ENCODE data around the gene DYNC2LI1. TPM values are rescaled to one million over a fixed set of nuclear protein-coding genes. Genes with fewer than 3 reads are reported as not detected.
A peak's percentile ranks its signal among the peaks of the same experiment; 100 is the strongest.

Gene DYNC2LI1
- total and polyA plus RNA-seq, 8 donors = 3.8 to 22.7 (median 9.3) TPM

- intact Hi-C loops (cut with DNase I) = no loop called here
- Histone ChIP-seq H3K4me1 (no peaks in the 10 kb centered on the region), H3K36me3 (no peaks in the 10 kb centered on the region), H3K27me3 (no peaks in the 10 kb centered on the region), H3K9me3 (no peaks in the 10 kb centered on the region), H3K27ac (no peak overlapping the region), H3K4me3 (no peak overlapping the region)
- ATAC-seq (no peak), DNase-seq (no peak), FAIRE-seq (no peak)
- no peak for TF ChIP-seq CTCF (IDR thresholded peaks at IDR 0.05)
- 56 to 78% methylated on average over 2 of the region's 2 CpGs for WGBS, 2 donors
Observed at GRCh38 chr2:43738257-43738656, 35.6 kb upstream of the DYNC2LI1 start.

DNA sequence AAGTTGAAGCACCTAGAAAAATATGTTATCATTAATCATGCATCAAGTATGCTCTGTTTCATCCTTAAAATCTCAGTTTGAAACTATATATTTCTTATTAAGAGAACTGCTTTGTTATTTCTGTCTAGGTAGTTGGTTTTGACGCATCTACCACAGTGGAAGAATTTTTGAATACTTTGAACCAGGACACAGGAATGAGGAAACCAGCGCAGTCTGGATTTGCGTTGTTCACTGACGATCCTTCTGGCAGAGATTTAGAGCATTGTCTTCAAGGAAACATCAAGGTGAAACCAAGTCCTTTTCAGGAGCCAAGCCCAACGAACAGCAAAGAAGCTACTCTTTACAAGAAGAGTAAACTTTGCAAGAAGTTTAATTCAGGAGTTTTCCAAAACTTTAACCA, 30.1 kb upstream of the DYNC2LI1 start:
- Histone ChIP-seq H3K9me3 (no peaks in the 10 kb centered on the region), H3K27ac (no peak overlapping the region), H3K4me1 (peaks cover 0 to 3% (median 0%) of the 10 kb centered on the region in 3 donors), H3K36me3 (no peaks in the 10 kb centered on the region), H3K4me3 (no peak overlapping the region), H3K27me3 (no peaks in the 10 kb centered on the region)
- DNase-seq = no peak
- no peak for TF ChIP-seq CTCF (IDR thresholded peaks at IDR 0.05)
- intact Hi-C loops (cut with DNase I) = no loop called here
- FAIRE-seq = no peak
- 74 to 77% methylated on average over 5 of the region's 5 CpGs for WGBS, 2 donors
- no peak for ATAC-seq

DNA sequence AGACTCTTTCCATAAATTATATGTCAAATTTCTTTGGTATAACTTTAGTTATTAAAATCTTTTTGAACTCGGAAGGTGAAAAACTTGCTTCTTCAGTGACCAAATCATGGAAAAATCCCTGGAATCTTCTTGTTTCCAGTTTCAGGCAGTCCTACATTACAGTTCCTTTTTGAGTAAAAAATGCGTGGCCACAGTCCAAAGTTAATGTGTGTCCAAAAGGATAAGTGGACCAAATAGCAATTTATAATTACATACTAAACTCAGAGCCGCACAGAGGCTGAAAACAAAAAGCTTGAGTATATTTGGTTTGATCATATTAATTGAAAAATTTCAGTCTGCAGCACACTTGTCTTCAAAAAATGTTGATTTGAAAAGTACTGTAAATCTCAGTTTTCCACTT, 28.4 kb upstream of the DYNC2LI1 start:
- ATAC-seq (peak in 3 of 4 donors; percentile 25 to 49 (median 44)), FAIRE-seq (no peak), DNase-seq (no peak)

DNA sequence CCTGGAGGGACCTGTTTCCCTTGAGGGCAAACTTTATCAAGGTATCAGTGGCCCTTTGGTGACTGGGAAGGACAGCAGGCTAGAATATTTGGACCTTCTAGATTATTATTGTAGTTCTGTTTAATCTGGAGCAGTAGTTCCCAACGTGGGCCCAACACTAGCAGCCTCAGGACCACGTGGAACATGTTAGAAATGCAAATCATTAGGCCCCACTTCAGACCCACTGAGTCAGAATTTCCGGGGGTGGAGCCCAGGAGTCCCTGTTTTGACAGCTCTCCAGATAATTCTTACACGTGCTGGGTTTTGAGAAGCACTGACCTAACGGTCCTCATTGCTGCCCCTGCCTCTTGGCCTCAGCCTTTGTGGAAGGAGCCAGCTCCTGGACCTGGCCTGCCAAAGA, 25.5 kb upstream of the DYNC2LI1 start:
- FAIRE-seq = no peak
- DNase-seq = no peak
- Histone ChIP-seq H3K36me3 (no peaks in the 10 kb centered on the region), H3K27ac (no peak overlapping the region), H3K9me3 (no peaks in the 10 kb centered on the region), H3K4me1 (peaks cover 0 to 3% (median 0%) of the 10 kb centered on the region in 3 donors), H3K27me3 (no peaks in the 10 kb centered on the region), H3K4me3 (no peak overlapping the region)
- 68 to 72% methylated on average over 5 of the region's 5 CpGs for WGBS, 2 donors
- no peak for ATAC-seq
- intact Hi-C loops (cut with DNase I) = no loop called here
- no peak for TF ChIP-seq CTCF (IDR thresholded peaks at IDR 0.05)

More for the DNA sequence above, 28.4 kb upstream of the DYNC2LI1 start:
- Histone ChIP-seq H3K9me3 (no peaks in the 10 kb centered on the region), H3K27ac (peak overlapping the region in 2 of 4 donors; percentile 30 to 53), H3K36me3 (no peaks in the 10 kb centered on the region), H3K4me3 (no peak overlapping the region), H3K4me1 (peaks cover 0 to 3% (median 0%) of the 10 kb centered on the region in 3 donors), H3K27me3 (no peaks in the 10 kb centered on the region)
- no peak for TF ChIP-seq CTCF (IDR thresholded peaks at IDR 0.05)
- intact Hi-C loops (cut with DNase I) = no loop called here
- whole genome bisulfite sequencing, 2 donors = 57 to 70% methylated on average over 3 of the region's 3 CpGs

DNA sequence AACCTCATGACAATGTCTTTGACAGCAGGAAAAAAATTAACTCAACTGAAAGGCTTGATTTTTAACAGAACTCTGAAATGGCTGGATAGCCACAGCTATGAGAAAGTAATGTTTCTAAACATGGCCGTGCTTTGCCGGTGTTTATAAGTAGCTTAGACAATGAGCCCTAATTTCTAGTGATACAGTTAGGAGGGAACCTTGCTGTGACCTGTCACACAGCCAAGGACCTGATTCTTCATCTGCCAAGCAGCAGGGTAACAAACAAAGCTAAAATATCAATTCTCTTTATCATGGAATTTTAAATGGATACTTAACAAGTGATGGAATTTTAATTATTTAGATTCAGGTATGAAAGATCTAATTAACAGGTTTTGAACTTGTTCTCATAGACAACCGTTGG, 24.3 kb upstream of the DYNC2LI1 start:
- DNase-seq (no peak), ATAC-seq (no peak), FAIRE-seq (no peak)
- intact Hi-C loops (cut with DNase I) = no loop called here
- Histone ChIP-seq H3K9me3 (no peaks in the 10 kb centered on the region), H3K27ac (no peak overlapping the region), H3K4me1 (peaks cover 0 to 3% (median 0%) of the 10 kb centered on the region in 3 donors), H3K4me3 (no peak overlapping the region), H3K27me3 (no peaks in the 10 kb centered on the region), H3K36me3 (no peaks in the 10 kb centered on the region)
- 53 to 56% methylated on average over 3 of the region's 3 CpGs for WGBS, 2 donors
- TF ChIP-seq CTCF (IDR thresholded peaks at IDR 0.05) = no peak
